OCI-LY7 (cell line): ENCODE results near the gene AUTS2. TPM values are rescaled to one million over a fixed set of nuclear protein-coding genes. Genes with fewer than 3 reads are reported as not detected.

ENCODE experiments used
- BruUV-seq: library from RNA; stranded (reverse); fragments of 400-500 nt; replicated peaks from 2 replicates; lab custom pipeline; 2021; lab: Mats Ljungman, UMichigan
- CTCF ChIA-PET: fragments of 300-600 bp; sonication (Branson Sonifier 250); formaldehyde crosslinking; loops from one replicate; lab custom pipeline; 2022; ENCODE audit warnings: antibody characterized with exemption; ENCODE audit not compliant: unreplicated experiment; lab: Charles Lee
- POLR2A ChIA-PET: fragments of 300-600 bp; sonication (Branson Sonifier 250); formaldehyde crosslinking; loops from one replicate; lab custom pipeline; 2022; ENCODE audit warnings: antibody characterized with exemption; lab: Charles Lee
- DNase-seq: peaks from one replicate; pipeline ENCODE4 v3.0.0-alpha.2; 2015; ENCODE audit warnings: low spot score
- H2AFZ ChIP-seq: fragments of 200-600 bp; sonication (generic), shearing (Covaris generic); 2 replicates; pipeline ENCODE4 v1.6.1; 2014; ENCODE audit warnings: mild to moderate bottlenecking, antibody characterized with exemption, low read length, moderate library complexity
- H3K27ac ChIP-seq: fragments of 200-600 bp; sonication (generic); 2 replicates; pipeline ENCODE4 v1.5.1; 2014; ENCODE audit warnings: mixed run types, low read depth, mild to moderate bottlenecking, moderate library complexity, low read length, inconsistent platforms; ENCODE audit not compliant: poor library complexity, severe bottlenecking
- H3K36me3 ChIP-seq: fragments of 200-600 bp; sonication (generic); 2 replicates; pipeline ENCODE4 v1.6.1; 2014; ENCODE audit warnings: mild to moderate bottlenecking, antibody characterized with exemption, low read length, moderate library complexity, mixed read lengths; ENCODE audit not compliant: insufficient read depth
- H3K4me1 ChIP-seq: fragments of 200-600 bp; sonication (generic); 2 replicates; pipeline ENCODE4 v1.5.1; 2014; ENCODE audit warnings: mild to moderate bottlenecking, low read length; ENCODE audit not compliant: insufficient read depth, poor library complexity, severe bottlenecking
- H3K4me2 ChIP-seq: fragments of 200-600 bp; sonication (generic); 2 replicates; pipeline ENCODE4 v1.6.1; 2014; ENCODE audit warnings: mild to moderate bottlenecking, low read length
- H3K4me3 ChIP-seq: fragments of 200-600 bp; sonication (generic); 2 replicates; pipeline ENCODE4 v1.5.1; 2014; ENCODE audit warnings: mild to moderate bottlenecking, low read depth, low read length; ENCODE audit not compliant: poor library complexity, severe bottlenecking
- H3K79me2 ChIP-seq: fragments of 200-600 bp; sonication (generic); 2 replicates; pipeline ENCODE4 v1.6.1; 2016; ENCODE audit warnings: low read depth, mild to moderate bottlenecking, low read length, moderate library complexity, mixed read lengths; ENCODE audit not compliant: insufficient read depth
- H3K9me2 ChIP-seq: fragments of 200-600 bp; sonication (generic); 2 replicates; pipeline ENCODE4 v1.6.1; 2016; ENCODE audit warnings: mild to moderate bottlenecking, low read length, mixed read lengths; ENCODE audit not compliant: insufficient read depth
- H3K9me3 ChIP-seq: fragments of 200-600 bp; sonication (generic); 2 replicates; pipeline ENCODE4 v1.6.1; 2014; ENCODE audit warnings: mild to moderate bottlenecking, mixed run types, low read length, mixed read lengths
- H4K20me1 ChIP-seq: fragments of 200-600 bp; sonication (generic); 2 replicates; pipeline ENCODE4 v1.6.1; 2014; ENCODE audit warnings: mild to moderate bottlenecking, antibody characterized with exemption, low read length, moderate library complexity, mixed read lengths; ENCODE audit not compliant: insufficient read depth
- EZH2phosphoT487 ChIP-seq: fragments of 200-600 bp; sonication (generic); IDR thresholded peaks from 2 replicates; pipeline ENCODE4 v1.6.1; 2018; ENCODE audit warnings: low read depth, borderline replicate concordance, mild to moderate bottlenecking, mixed run types, antibody characterized with exemption, low read length, moderate library complexity, mixed read lengths
- intact Hi-C: fragments of 100-400 bp; cut with micrococcal nuclease; formaldehyde crosslinking; loops from one replicate; pipeline ENCODE4 v1.10.0; 2022; ENCODE audit not compliant: unreplicated experiment
- total RNA-seq, 2 experiments: library from RNA; depleted of rRNA in 1 of 2; stranded (reverse); fragments of >200 nt in 1 of 2; shearing (Covaris generic) in 1 of 2; gene quantifications; 2 replicates each; pipeline ENCODE4 v1.2.3, GENCODE V29; 2014 to 2022
- TF ChIP-seq, protein P1 (sequence below): fragments of 200-600 bp; sonication (generic); conservative IDR thresholded peaks from 2 replicates; pipeline ENCODE4 v1.5.1; 2014; ENCODE audit warnings: mild to moderate bottlenecking, antibody characterized with exemption, low read length, moderate library complexity, mixed read lengths

AUTS2 gene
- total RNA-seq, 2 experiments from 2014 or later = 37.9 to 78.5 TPM

DNA sequence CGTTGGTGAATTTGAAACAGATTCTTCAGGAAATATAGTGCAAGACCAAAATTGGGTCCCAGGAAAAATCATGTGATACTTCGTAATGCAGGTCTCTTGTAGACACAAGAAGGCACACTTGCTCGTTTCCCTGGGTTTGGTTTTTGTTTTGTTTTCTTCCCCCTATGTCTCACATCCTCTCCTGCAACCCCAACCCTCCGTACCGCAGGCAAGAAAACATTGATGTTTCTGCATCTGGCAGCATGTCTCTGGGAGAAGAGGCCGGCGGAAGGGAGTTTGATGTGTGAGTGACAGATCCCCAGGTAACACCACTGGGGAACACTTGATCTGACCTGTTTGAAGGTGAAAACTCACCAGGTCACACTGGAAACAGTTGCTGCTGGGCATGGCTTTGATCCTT, 718.5 kb downstream of the AUTS2 start:
- no peak for DNase-seq
- BruUV-seq = no TSS peak
- ChIA-PET POLR2A (interaction anchor here (0.6 kb wide), 1 partner anchor 68 kb away, joined by 4 read pairs; no protein-coding TSS in a partner anchor), CTCF (no interaction called here)
- Histone ChIP-seq H3K9me2 (no peaks in the 10 kb centered on the region), H3K27ac (no peak overlapping the region), H3K4me3 (no peak overlapping the region), H3K9me3 (no peaks in the 10 kb centered on the region), H3K79me2 (no peaks in the 10 kb centered on the region), H3K36me3 (no peaks in the 10 kb centered on the region), H3K4me2 (no peak overlapping the region), H3K4me1 (no peaks in the 10 kb centered on the region), H4K20me1 (no peaks in the 10 kb centered on the region), H2AFZ (no peak overlapping the region)
- TF ChIP-seq EZH2phosphoT487 = no peak
- intact Hi-C loops = no loop called here

DNA sequence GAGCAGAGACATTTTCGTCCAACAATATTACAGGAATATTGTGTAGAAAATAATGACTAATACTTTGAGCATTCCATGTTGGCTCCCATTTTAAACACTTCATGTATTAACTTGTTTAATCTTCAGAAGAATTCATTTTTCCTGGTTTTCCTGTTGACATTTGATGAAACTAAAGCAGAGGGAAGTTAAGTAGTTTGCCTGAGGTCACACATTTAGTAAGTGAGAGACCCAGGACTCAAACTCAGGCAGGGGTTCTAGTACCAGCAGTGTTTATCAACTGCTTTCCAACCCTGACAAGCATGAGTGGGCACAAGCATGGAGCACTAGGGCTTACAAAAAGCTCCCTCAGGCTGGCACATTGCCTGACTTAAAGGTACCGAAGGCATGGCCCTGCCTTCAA, 719.1 kb downstream of the AUTS2 start:
- no peak for DNase-seq
- POLR2A ChIA-PET = interaction anchor here (0.5 to 1.6 kb wide), 2 partner anchors 11 to 15 kb away, joined by 3 to 4 read pairs; no protein-coding TSS in a partner anchor
- CTCF ChIA-PET = no interaction called here
- no peaks in the 10 kb centered on the region for H4K20me1 ChIP-seq
- intact Hi-C loops = no loop called here
- H3K4me2 ChIP-seq = no peak overlapping the region
- H2AFZ ChIP-seq = no peak overlapping the region
- H3K4me1 ChIP-seq = no peaks in the 10 kb centered on the region
- H3K79me2 ChIP-seq = no peaks in the 10 kb centered on the region
- no peak for TF ChIP-seq EZH2phosphoT487
- TF ChIP-seq, protein P1, sequence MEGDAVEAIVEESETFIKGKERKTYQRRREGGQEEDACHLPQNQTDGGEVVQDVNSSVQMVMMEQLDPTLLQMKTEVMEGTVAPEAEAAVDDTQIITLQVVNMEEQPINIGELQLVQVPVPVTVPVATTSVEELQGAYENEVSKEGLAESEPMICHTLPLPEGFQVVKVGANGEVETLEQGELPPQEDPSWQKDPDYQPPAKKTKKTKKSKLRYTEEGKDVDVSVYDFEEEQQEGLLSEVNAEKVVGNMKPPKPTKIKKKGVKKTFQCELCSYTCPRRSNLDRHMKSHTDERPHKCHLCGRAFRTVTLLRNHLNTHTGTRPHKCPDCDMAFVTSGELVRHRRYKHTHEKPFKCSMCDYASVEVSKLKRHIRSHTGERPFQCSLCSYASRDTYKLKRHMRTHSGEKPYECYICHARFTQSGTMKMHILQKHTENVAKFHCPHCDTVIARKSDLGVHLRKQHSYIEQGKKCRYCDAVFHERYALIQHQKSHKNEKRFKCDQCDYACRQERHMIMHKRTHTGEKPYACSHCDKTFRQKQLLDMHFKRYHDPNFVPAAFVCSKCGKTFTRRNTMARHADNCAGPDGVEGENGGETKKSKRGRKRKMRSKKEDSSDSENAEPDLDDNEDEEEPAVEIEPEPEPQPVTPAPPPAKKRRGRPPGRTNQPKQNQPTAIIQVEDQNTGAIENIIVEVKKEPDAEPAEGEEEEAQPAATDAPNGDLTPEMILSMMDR = no peak
- H3K36me3 ChIP-seq = no peaks in the 10 kb centered on the region
- H3K27ac ChIP-seq = no peak overlapping the region
- H3K4me3 ChIP-seq = no peak overlapping the region
- H3K9me2 ChIP-seq = no peaks in the 10 kb centered on the region
- H3K9me3 ChIP-seq = no peaks in the 10 kb centered on the region
- no TSS peak for BruUV-seq

DNA sequence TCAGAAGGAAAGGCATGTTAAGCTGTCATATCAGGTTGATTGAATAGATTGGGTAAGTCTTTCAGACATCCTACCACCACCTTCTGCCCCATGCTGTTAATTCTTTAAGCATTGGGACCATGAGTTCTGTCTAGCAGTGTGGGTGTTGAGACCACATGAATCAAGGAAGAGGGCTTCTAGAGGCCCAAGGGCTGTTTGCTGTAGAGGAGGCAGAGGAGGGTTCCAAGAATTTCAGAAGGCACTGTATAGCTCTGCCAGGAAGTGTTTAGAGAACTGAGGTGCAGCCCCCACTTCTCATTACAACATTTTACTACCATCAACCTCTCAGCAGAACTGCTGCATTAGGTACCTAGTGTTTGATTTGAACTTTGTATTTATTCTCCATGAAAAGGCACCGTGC, 720.2 kb downstream of the AUTS2 start:
- no peaks in the 10 kb centered on the region for H3K79me2 ChIP-seq
- no TSS peak for BruUV-seq
- no peaks in the 10 kb centered on the region for H3K4me1 ChIP-seq
- no peaks in the 10 kb centered on the region for H4K20me1 ChIP-seq
- intact Hi-C loops = no loop called here
- H3K9me2 ChIP-seq = no peaks in the 10 kb centered on the region
- no peak overlapping the region for H3K4me2 ChIP-seq
- H3K9me3 ChIP-seq = no peaks in the 10 kb centered on the region
- H3K4me3 ChIP-seq = no peak overlapping the region
- ChIA-PET POLR2A (interaction anchor here (1.6 to 1.7 kb wide), 2 partner anchors 9 to 10 kb away, joined by 4 to 5 read pairs; no protein-coding TSS in a partner anchor), CTCF (no interaction called here)
- H3K27ac ChIP-seq = no peak overlapping the region
- no peaks in the 10 kb centered on the region for H3K36me3 ChIP-seq
- no peak for TF ChIP-seq EZH2phosphoT487
- TF ChIP-seq, protein P1 = no peak
- no peak for DNase-seq
- H2AFZ ChIP-seq = no peak overlapping the region
